ENCODE results near the gene CGRRF1.
A peak's percentile ranks its signal among the peaks of the same experiment; 100 is the strongest.

CGRRF1 gene

DNA sequence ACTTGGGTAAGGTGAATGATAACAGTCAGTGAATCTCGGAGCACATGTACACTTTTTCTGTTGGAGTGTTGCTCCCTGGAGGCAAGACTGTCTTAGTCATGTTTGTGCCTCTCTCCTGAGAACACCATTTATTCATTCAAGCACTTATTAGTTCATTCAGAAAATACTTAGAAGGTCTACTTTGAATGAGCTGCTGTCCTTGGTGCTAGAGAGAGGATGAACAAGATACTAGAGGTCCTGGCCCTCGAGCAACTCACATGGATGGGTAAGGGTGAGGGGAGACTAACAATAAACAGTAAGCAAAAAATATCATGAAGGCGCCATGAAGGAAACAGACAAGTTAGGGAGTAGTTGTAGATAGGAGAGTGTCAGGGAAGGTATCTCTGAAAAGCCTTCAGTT, 40.2 kb downstream of the CGRRF1 start:
- no peak for DNase-seq

DNA sequence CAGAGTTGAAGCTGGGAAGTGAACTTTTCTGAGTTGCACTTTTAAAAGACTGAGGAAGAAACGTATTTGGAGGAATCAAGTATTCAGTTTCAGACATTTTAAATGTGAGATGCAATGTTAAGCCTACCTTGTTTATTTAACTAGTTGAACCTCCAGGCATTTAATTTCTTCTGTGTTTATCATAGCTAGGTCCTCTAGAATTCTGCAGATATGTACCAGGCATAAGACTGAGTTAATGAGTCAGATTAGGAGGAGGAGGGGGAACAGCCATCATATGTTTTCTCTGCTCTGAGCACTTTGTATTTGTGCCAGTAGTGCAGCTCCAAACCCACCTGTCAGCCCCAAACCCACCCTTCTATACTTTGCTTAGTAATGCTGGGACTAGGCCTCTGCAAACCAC, 40.8 kb downstream of the CGRRF1 start:
- DNase-seq = no peak

DNA sequence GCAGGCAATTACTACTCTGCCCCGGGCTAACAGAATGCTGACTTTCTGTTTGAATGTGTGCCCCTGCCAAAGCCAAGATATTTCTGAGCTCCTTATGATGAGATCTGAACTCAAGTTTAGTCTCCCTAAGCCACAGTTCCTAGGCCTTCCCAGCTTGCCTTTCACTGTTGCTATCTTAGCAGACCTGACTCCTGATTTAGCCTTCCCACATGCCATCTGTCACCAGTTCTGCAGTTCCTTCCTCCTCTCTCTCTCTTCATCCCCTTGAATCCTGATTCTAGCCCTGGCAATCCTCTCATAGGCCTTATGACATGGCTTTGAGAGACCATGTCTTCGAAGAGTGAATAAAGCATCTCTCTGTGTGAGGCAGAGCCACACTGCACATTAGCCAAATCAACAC, 44.7 kb downstream of the CGRRF1 start:
- no peak for DNase-seq

DNA sequence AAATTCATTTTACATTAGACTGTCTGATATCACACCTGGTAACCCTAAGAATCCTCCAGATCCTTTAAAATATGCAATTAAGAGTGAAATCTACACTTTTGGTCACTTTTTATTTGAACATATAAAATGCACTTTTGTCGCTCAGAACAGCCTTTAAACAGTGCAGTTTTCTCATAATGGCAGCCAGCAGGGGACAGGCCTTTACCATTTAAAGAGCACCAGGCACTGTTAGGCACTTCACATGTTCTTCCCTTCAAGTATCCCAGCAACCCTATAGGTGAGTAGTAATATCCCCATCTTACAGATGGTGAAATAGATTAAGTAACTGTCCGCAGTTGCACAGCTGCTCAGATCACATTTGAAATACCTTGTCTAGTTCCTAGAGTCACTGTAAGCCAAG, 45.9 kb downstream of the CGRRF1 start:
- no peak for DNase-seq

DNA sequence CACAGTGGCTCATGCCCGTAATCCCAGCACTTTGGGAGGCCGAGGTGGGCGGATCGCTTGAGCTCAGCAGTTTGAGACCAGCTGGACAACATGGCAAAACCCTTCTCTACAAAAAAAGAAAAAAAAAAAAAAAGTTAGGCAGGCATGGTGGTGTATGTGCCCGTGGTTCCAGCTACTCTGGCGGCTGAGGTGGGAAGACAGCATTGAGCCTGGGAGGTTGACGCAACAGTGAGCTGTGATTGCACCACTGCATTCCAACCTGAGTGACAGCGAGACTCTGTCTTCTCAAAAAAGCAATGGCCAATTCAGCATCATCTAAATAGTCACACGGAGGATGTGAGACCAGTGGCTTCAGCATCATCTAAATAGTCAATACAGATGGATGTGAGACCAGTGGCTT, 46.8 kb downstream of the CGRRF1 start:
- no peak for DNase-seq

DNA sequence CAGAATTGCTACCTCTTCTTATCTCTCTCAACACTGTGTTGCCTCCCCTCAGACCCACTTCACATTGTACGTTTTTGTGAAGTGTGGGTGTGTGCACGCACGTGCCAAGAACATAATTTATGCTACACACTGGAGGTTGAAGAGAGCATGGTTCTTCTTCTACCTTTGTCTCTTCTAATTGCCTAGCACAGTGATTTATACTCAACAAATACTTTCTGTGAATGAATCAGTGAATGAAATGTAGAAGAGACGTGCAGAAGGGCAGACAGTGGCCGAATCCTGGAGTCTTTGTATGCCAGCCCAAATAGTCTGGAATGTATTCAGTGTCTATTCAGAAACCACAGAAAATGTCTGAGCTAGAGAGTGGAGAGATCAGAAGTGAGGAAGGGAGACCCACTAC, 52.6 kb downstream of the CGRRF1 start:
- DNase-seq = no peak

DNA sequence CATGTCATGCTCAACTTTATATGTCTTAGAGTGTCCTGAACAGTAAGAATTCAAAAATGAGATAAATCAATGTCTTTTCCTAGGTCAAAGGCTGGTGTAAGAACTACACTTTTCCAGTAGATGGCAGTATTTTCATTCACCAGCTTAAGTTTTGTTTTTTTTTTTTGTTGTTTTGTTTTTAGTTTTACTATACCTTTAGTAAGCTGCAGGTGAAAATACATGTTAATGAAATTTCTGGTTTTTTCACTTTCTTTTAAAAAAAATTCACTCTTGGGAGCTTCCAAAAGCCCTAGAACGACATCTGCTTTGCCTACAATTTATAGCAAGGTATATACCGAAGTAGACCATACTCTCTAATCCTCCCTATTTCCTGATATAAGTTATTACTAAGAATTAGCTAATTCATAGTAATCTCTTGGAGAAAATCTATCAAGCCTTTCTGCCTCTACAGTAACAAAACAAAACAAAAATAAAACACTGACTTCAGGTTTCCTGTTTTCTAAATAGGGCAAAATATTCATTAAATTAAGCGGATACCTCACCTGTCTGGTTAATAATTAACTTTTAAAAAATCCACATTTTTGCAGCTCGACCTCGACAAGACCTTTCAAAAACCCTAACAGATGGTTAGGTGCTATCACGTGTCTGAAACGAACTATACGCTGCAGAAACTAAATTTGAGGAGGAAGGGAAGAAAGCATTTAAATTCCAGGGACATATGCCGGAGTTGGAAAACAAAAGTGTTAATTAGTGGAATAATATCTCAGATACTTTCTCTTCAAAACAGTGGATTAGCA, 54.6 kb downstream of the CGRRF1 start:
- no peak for DNase-seq

DNA sequence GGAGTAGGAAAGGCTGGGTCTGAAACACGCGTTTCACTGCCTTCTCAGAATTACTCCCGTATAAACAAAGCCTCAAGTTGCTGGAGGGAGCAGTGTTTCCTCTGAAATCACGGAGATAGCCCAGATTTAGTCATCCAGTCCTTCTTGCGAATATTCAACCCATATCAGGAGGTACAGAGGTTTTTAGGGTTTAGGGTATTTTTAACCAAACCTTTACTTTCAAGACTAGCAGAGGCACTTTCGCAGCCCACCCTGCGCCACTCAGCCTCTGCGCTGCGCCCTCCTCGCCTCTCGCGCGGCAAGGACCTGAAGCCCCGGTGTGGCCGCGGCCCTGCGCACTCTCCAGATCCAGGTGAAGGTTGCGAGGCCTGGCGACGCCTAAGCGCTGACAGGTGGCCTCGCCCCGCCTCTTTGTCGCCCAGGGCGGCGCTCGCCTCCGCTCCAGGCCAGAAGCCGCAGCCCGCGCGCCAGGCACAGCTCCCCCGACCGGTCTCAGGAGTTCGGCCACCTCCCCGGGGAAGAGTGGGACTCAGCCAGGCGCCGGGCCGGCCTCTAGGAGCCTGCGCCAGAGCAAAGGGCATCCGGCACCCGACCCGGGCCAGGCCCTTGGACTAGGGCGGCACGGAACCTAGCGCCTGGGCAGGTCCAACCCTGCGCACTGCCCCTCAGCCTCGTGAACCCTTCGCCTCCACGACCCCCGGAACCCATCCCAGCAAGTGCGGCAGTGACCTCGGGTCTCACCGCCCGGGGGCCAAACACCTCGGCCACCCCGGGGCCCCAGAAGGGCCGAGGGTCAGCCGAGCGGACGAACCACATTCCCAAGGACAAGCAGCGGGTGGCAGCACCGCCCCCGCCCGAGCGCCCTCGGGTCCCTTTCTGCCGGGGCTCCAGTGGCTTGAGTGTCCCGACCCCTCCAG, 55.4 kb downstream of the CGRRF1 start:
- DNase-seq = peak in 3 of 4 experiments; percentile 8 to 49 (median 20)

DNA sequence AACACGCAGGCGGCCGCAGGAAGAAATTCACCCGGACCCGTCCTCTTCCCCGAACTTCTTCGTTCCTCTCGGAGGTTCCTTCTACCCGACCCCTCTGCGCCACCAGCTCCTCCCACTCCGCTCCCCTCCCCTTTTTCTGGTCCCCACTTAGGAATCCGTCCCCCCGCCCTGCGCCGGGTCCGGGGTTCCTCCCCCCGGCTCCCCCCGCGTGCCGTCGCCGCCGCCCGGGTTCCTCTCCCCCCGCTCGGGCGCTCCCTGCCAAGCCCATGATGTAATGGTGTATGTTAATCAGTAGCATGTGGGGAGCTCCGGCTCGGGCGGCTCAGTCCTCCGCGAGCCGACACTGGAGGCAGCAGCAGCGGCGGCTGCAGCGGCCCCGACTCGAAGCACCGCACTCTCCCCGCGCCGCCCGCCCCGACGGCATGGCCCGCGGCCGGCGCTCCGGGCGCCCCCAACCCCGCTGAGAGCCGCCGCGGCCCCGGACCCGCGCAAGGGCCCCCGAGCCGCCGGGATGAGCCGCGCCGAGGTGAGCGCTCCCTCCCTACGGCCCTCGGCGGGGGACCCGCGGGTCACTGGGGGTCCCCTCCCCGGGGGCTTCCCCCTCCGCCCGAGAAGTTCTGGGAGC, 56.2 kb downstream of the CGRRF1 start:
- DNase-seq = peak; percentile 40 to 68 (median 48)

DNA sequence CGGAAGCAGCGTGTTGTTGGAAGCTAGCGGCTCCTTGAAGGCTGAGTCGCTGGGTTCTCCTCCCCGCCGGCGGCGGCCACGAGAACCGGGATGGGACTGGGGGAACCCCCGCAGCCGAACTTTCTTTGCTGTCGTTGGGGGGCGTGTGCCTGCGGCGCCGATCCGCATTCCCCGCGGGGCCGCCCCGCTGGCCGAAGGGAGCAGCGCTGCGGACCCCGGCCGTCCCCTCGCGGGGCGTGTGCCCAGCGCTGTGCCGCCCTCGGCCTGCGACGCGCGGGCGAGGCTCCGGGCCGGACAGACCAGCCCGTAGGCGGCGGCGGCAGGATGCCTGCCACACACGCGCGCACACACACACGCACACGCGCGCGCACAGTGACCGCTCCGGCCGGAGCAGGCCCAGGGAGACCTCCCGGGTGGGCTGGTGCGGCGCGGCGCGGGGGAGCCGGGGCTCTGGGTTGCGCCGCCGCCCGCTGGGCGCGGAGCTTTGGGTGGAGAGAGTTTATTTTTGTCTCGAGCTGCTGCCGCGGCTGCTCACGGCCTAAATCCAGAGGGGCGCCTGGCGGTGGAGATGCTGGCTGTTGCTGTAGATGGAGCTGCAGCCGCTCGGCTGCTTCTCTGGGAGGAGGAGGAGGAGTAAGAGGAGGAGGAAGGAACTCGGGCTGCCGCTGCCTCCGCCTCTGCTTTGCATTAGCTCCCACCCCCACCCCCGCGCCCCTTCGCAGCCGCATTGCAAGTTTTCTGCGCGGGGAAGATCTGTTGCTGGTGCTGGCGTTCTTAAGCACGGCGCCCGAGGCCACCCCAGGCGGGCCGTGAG, 56.9 kb downstream of the CGRRF1 start, which contains the start of gene SAMD4A:
Gene SAMD4A (plus strand): TSS at position 719 of the 814 bp plus-strand sequence. CDS start 789 bp downstream, outside the sequence.
- peak; percentile 7 to 49 (median 32) for DNase-seq

DNA sequence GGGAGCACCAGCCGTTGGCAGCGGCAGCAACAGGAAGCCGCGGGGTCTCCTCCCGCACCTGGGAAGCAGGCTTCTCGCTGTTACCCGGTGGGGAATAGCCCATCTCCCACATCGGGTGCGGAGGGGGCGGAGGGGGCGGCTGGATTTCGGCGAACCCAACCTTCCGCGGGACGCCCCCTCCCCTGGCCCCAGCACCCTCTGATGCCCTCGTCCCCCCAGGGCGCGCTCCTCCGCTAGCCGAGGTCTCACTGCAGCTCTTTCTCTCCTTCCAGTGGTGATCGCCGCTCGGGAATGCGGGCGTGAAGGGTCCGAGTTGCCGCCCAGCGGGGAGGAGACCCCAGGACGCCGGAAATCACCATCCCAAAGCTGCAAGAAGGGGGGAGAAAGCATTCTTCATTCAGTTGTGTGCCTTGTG, 57.5 kb downstream of the CGRRF1 start:
- no peak for DNase-seq

DNA sequence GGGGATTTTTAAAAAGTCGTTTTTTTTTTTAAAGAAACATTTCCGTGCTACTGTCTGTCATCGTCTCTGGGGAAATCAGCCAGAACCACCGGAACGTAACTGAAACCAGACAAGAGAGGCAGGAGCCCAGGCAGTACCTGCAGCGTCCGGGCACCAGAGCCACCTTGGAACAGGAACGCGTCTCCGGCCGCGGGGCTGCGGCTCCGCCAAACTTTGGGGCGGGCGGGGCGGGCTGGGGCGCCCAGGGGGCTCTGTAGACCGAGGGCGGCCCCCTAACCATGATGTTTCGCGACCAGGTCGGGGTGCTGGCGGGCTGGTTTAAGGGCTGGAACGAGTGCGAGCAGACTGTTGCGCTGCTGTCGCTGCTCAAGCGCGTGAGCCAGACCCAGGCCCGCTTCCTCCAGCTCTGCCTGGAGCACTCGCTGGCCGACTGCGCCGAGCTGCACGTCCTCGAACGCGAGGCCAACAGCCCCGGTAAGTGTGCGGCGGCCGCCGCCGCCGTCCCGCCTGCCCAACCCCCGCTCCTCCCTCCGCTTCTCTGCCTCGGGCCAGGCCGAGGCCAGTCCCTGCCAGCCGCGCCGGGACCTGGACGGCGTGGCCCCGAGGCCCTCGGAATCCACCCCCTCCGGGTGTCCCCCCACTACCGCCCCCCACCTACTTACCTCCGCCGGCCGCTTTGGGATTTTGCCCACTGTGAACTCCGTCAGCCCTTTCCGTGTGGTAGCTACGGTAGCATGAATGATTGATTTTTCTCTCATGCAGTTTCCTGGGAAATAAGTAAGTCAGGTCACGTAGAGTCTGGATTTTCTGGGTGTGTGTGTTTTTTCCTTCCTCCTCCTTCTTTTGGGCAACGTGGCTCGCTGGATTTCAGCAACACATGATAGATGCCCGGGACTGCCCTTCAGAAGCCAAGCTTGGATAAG, 58.2 kb downstream of the CGRRF1 start:
- peak in 3 of 4 experiments; percentile 12 to 20 (median 17) for DNase-seq

DNA sequence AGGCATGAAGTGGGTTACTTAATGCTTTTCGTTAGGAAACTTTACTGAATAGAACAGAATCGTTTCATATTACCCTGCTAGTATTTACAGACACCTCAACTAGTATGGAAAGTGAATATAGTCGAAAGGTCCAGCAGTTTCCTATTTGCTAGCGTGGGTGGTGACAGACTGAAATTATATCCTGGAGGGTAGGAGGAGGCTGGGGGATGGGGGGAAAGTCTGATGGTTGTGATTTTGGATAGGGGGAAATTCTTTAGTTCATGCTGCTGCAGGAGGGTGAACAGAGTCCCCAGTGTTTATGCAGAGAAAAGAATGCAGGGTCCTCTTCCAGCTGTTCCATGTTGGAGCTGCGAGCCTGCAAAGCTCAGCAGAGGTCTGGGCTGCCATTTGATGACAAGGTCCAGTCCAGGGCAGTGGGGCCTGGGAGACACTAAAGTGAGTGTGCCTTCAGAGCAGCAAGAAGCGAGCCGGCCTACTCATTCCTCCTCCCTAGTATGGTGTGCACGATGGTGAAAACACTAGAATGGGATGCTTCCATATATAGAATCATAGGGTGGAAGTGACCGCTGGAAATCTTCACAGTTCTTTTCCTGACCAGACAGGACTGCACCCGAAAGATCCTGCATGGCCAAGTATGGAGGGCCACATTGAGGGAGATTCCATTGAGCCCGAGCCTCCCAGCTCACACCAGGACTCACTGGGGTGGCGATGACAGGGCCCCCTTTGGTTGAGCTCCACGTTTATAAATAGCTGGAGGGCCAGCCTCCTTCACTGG, 59.3 kb downstream of the CGRRF1 start:
- no peak for DNase-seq

DNA sequence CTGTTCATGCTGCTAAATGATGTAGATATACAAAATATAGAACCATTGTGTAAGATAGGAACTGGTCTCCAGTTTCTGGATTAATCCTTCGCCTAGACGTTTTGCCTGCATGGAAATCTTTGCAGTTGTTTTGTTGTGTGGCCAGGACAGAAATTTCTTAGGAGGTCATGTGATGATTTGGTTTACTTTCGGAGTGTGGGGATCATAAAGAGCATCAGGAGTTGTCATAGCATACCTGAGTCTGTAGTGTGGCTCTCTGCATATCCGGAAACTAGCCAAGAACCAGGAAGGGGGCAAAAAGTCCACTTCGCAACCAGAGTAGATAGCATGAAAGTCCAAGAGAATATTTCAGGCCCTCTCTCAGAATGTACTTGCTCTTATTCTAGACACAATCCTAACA, 60.3 kb downstream of the CGRRF1 start:
- DNase-seq = no peak

DNA sequence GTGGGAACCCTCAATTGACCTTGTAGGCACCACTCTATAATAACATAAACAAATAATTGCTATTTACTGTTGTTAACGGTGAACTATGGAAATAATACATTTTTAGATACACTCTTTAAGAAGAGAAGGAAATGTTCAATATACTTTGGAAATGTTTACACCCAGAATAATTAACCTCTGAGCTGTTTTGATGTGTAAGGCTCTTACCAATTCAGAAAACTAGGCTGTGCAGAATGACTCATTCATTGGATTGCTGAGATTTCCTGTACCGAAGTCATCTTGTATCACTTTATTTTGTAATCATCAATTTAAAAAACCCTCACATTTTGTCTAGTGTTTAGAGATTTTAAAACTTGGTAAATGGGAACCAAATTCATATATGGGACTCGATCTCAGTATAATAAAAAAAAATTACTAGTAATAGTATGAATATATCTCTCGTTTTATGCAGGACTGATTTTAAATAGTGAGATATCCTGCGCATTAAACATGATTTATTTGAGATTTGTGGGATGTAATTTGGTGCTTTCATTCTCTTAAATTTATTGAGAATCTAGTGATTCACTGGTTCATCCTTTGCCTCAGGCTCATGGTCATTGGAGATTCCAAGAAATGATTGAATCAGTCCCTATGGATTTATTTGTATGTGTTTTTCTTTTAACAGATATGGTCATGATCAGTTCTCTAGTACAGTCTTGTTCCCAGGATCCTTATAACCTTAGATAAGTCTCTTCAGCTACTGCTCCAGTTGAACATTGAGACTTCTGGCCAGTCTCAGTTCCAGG, 61.1 kb downstream of the CGRRF1 start:
- no peak for DNase-seq

DNA sequence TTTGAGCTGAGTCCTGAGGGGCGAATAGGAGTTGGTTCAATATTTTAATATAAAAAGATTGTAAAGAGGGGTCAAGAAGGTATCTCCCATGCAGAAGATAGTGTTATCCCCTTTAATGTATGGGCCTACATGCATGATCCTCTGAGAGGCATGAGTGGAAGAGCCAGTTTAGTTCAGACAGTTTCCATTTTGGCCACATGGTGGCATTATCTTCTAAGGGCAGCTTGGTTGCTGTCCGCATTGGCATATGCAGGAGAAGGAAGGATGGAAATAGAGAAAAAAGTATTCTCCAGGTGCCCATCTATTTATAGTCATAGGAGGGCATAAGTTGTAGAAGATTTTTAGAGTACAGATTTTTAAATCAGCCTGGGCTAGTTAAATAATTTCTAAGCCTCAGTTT, 62.6 kb downstream of the CGRRF1 start:
- DNase-seq = no peak

DNA sequence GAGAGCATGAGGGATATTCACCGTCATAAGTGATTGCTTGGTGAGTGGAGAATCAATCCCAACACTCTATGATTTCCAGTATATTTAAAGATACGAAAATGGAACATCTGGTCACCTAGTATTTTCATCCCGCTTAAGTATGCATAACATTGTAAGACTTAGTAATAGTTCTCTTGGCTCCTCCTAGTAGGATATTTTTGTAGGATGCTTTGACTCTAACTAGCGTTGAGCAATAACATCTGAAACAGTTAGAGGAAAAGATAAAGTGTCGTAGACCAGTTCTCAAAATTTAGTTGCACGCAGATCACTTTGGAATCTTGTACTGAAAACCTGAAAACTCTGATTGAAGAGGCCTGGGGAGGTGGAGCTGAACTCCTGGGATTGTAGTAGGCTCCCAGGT, 64.8 kb downstream of the CGRRF1 start:
- no peak for DNase-seq

DNA sequence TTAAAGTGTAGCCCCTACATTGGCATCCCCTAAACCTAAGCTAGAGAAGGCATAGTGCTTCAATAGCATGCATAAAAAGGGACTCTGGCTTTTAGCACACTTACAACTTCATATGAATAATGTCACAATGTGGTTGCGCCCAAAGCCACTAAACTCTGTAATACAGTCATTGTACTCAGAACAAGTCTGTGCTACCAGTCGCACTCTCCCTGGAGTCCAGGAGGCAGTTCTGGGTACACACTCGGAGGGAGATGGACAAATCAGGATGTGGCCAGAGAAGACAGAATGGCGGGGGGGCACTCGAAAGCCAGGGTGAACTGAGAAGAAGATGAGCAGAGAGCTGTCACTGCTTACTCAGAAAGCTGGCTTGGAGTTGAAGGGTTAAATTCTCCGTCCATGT, 67.8 kb downstream of the CGRRF1 start:
- DNase-seq = no peak

DNA sequence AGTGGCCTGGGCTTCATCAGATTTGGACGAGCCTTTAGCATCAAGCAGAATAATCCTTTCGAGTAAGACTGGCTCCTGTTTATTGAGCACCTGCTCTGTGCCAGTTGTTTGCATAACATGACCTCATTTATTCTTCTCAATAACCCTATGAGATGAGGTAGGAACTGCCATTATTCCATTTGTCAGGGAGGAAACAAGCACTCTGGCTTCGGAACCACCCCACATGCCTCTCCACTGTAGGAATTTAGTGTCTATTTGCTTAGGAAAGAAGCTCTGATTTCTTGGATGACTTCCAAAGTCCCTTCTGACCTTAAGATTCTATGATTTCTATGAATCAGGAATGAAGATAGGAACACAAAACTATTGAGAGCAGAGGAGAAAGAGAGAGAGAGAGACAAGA, 68.3 kb downstream of the CGRRF1 start:
- DNase-seq = no peak

DNA sequence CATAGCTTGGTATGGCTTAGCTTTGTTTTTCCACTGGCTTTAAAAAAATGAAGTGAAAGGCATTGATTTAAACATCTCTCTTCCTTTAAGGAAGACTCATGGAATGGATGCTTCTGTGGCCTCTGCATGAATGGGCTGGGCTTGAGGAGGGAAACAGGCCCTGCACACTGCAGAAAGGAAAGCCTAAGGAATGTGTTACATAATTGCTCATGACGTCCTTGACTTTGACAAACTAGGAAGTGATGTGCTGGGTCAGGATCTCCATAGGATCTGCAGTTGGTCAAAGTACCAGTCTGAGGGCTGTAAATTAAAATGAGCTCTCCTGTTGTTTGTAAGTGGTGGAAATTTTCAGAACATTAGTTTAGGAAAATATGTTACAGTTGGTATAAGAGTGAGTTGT, 69.9 kb downstream of the CGRRF1 start:
- no peak for DNase-seq

All from activated naive CD4-positive, alpha-beta T cell (primary cell).